Right lobe of liver (tissue), 4 donors: ENCODE results near the gene POLD3.
"Not testable (repeated sequence)": the region's sequence is repeated elsewhere in the genome, so short reads cannot be mapped to it uniquely, and the experiment has no call there.

Experiments
- CTCF ChIP-seq, 4 donors: fragments of 200-600 bp in 3 of 4; fragments of 450-650 bp in 1 of 4; IDR thresholded peaks; one replicate each; pipeline versions ENCODE4 v1.5.1 to v1.8.0; 2016 to 2022; ENCODE audit warnings: antibody characterized with exemption in 4 of 4, mild to moderate bottlenecking in 2 of 4
- POLR2A ChIP-seq: fragments of 450-650 bp; IDR thresholded peaks from one replicate; pipeline ENCODE4 v1.6.1; 2017; ENCODE audit warnings: antibody characterized with exemption, mild to moderate bottlenecking
- donor health status: DM: no; HTN: no; CAD: no.
- donor health status: DM: no; HTN: no; CAD: no.
- donor health status: DM: no; HTN: yes; CAD: no.

- TF ChIP-seq POLR2A; CTCF (IDR thresholded peaks at IDR 0.05): not testable (repeated sequence)
Observed at GRCh38 chr11:74659124-74659523, 66.7 kb downstream of the POLD3 start.
